Panc1 (cell line): ENCODE results near the gene CNN2. TPM values are rescaled to one million over a fixed set of nuclear protein-coding genes. Genes with fewer than 3 reads are reported as not detected.
A peak's percentile ranks its signal among the peaks of the same experiment; 100 is the strongest.

Source experiments
- ATAC-seq: fragments of 200-7000 bp; cut with Tn5 transposase; 2 replicates; pipeline ENCODE4 v1.9.1; 2020; ENCODE audit warnings: mild to moderate bottlenecking, moderate library complexity
- BruUV-seq: library from RNA; stranded (reverse); fragments of 400-500 nt; replicated peaks from 2 replicates; lab custom pipeline; 2021; lab: Mats Ljungman, UMichigan
- CTCF ChIA-PET: fragments of 300-600 bp; sonication (Branson Sonifier 250); formaldehyde crosslinking; loops from one replicate; lab custom pipeline; 2022; ENCODE audit warnings: antibody characterized with exemption; lab: Charles Lee
- POLR2A ChIA-PET: fragments of 300-600 bp; sonication (Branson Sonifier 250); formaldehyde crosslinking; loops from one replicate; lab custom pipeline; 2022; ENCODE audit warnings: antibody characterized with exemption; lab: Charles Lee
- DNase-seq: peaks from one replicate; pipeline ENCODE4 v3.0.0-alpha.2; 2010; ENCODE audit warnings: low read depth, low spot score
- H3K27ac ChIP-seq: 2 replicates; pipeline ENCODE4 v1.5.1; 2011; ENCODE audit warnings: mild to moderate bottlenecking, low read length, inconsistent platforms
- H3K27me3 ChIP-seq: fragments of 200-500 bp; sonication (Bioruptor generic); 2 replicates; pipeline ENCODE4 v1.6.0; 2014; ENCODE audit warnings: low read length, inconsistent platforms; ENCODE audit not compliant: control insufficient read depth, insufficient read depth
- H3K36me3 ChIP-seq: fragments of 200-500 bp; sonication (Bioruptor generic); 2 replicates; pipeline ENCODE4 v1.5.1; 2014; ENCODE audit warnings: inconsistent platforms, mild to moderate bottlenecking, low read length, moderate library complexity; ENCODE audit not compliant: control insufficient read depth, insufficient read depth
- H3K4me1 ChIP-seq: 2 replicates; pipeline ENCODE4 v1.5.1; 2011; ENCODE audit warnings: inconsistent platforms, mild to moderate bottlenecking, low read length, moderate library complexity; ENCODE audit not compliant: control insufficient read depth, insufficient read depth
- H3K4me3 ChIP-seq, 2 experiments: 2 replicates each; pipeline ENCODE4 v1.5.1; 2011 to 2012; ENCODE audit warnings: low read depth in 2 of 2, low read length in 2 of 2, mild to moderate bottlenecking in 2 of 2, inconsistent platforms in 1 of 2, moderate library complexity in 1 of 2
- H3K9me3 ChIP-seq: fragments of 200-500 bp; sonication (Bioruptor generic); 2 replicates; pipeline ENCODE4 v1.5.1; 2014; ENCODE audit warnings: low read depth, mild to moderate bottlenecking, inconsistent platforms, low read length, moderate library complexity; ENCODE audit not compliant: control insufficient read depth, insufficient read depth
- POLR2AphosphoS5 ChIP-seq: IDR thresholded peaks from 2 replicates; pipeline ENCODE4 v1.6.1; 2012; ENCODE audit warnings: mild to moderate bottlenecking, low read depth, low read length, moderate library complexity
- SIN3A ChIP-seq: IDR thresholded peaks from 2 replicates; pipeline ENCODE4 v1.6.1; 2012; ENCODE audit warnings: low read depth, mild to moderate bottlenecking, low read length, moderate library complexity, borderline replicate concordance; ENCODE audit not compliant: insufficient read depth
- TCF7L2 ChIP-seq: IDR thresholded peaks from 2 replicates; pipeline ENCODE4 v1.6.1; 2011; ENCODE audit warnings: mild to moderate bottlenecking, low read depth, low read length, inconsistent platforms
- in situ Hi-C: cut with HindIII; loops from 2 replicates; pipeline ENCODE4 v1.10.0; 2016; ENCODE audit warnings: low sequenced_read_pairs, low pct_unique_long_range_greater_than_20kb
- intact Hi-C: fragments of 100-400 bp; cut with micrococcal nuclease; formaldehyde crosslinking; loops from one replicate; pipeline ENCODE4 v1.10.0; 2022; ENCODE audit not compliant: unreplicated experiment
- total RNA-seq: library from RNA; stranded (reverse); gene quantifications from one replicate; pipeline ENCODE4 v1.2.1, GENCODE V29; 2021; ENCODE audit not compliant: unreplicated experiment
- TF ChIP-seq, protein P1 (sequence below), 2 experiments: IDR thresholded peaks; 2 replicates each; pipeline ENCODE4 v1.6.1; 2011 to 2012; ENCODE audit warnings: low read depth in 2 of 2, control low read depth in 1 of 2, low read length in 1 of 2, mild to moderate bottlenecking in 1 of 2, moderate library complexity in 1 of 2; ENCODE audit not compliant: insufficient read depth in 1 of 2
- TF ChIP-seq, protein P2 (sequence below): fragments of 450-650 bp; IDR thresholded peaks from 2 replicates; pipeline ENCODE4 v1.5.1; 2017; ENCODE audit warnings: mild to moderate bottlenecking

The CNN2 gene
- total RNA-seq, 1 experiment from 2014 or later = 203 TPM

DNA sequence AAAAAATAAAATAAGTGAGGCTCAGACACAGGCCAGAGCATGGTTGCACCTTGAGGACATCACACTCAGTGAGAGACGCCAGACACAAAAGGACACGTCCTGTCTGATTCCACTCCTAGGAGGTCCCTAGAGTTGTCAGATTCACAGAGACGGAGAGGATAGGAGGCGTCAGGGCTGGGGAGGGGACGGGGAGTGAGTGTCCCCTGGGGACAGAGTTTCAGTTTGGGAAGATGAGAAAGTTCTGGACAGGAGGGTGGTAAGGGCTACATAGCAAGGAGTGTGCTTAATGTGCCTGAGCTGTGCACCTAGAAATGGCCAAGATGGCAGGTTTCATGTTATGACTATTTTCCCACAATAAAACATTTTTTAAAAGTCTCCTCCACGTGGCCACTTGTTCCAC is 28.3 kb upstream of the CNN2 start:
- BruUV-seq = no TSS peak
- Histone ChIP-seq H3K4me3 (peak overlapping the region in 1 of 2 experiments; percentile 8; a peak in 1 of 4 replicates), H3K9me3 (no peaks in the 10 kb centered on the region), H3K27ac (no peak overlapping the region), H3K36me3 (no peaks in the 10 kb centered on the region), H3K4me1 (peaks cover 8% of the 10 kb centered on the region), H3K27me3 (no peaks in the 10 kb centered on the region)
- no peak for DNase-seq
- CTCF ChIA-PET = no interaction called here
- TF ChIP-seq, protein P1, sequence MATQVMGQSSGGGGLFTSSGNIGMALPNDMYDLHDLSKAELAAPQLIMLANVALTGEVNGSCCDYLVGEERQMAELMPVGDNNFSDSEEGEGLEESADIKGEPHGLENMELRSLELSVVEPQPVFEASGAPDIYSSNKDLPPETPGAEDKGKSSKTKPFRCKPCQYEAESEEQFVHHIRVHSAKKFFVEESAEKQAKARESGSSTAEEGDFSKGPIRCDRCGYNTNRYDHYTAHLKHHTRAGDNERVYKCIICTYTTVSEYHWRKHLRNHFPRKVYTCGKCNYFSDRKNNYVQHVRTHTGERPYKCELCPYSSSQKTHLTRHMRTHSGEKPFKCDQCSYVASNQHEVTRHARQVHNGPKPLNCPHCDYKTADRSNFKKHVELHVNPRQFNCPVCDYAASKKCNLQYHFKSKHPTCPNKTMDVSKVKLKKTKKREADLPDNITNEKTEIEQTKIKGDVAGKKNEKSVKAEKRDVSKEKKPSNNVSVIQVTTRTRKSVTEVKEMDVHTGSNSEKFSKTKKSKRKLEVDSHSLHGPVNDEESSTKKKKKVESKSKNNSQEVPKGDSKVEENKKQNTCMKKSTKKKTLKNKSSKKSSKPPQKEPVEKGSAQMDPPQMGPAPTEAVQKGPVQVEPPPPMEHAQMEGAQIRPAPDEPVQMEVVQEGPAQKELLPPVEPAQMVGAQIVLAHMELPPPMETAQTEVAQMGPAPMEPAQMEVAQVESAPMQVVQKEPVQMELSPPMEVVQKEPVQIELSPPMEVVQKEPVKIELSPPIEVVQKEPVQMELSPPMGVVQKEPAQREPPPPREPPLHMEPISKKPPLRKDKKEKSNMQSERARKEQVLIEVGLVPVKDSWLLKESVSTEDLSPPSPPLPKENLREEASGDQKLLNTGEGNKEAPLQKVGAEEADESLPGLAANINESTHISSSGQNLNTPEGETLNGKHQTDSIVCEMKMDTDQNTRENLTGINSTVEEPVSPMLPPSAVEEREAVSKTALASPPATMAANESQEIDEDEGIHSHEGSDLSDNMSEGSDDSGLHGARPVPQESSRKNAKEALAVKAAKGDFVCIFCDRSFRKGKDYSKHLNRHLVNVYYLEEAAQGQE (IDR thresholded peaks at IDR 0.05; ENCODE audit: insufficient read depth in 1 of 2, low read depth in 2 of 2, low read length in 1 of 2) = no peak
- no peak for ATAC-seq
- POLR2A ChIA-PET = no interaction called here
- intact Hi-C loops = loop anchor here (5.0 kb wide), 1 partner anchor 141 kb away; the partner anchor contains the start of gene CFD
- in situ Hi-C loops = no loop called here

DNA sequence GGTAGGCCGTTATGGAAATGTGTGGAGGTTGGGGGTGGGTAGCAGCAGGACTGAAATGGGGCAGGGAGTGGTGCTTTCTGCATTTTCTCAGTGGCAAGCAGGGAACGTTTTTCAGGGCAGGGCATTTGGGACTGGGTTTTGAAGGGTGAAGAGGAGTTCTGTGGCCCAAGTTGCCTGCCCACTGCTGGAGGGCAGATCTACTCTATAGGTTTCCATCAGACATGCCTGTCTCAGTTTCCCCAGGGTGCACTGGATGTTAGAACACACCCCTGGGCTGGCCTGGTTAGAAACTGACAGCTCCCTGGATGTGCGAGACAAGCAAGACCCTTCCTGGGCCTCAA is 27.1 kb upstream of the CNN2 start:
- Histone ChIP-seq H3K4me1 (peaks cover 8% of the 10 kb centered on the region), H3K36me3 (no peaks in the 10 kb centered on the region), H3K9me3 (no peaks in the 10 kb centered on the region), H3K4me3 (no peak overlapping the region), H3K27me3 (no peaks in the 10 kb centered on the region), H3K27ac (no peak overlapping the region)
- CTCF ChIA-PET = interaction anchor here (0.7 kb wide), 1 partner anchor 64 kb away, joined by 7 read pairs; no protein-coding TSS in a partner anchor
- no peak for TF ChIP-seq TCF7L2
- TF ChIP-seq, protein P2, sequence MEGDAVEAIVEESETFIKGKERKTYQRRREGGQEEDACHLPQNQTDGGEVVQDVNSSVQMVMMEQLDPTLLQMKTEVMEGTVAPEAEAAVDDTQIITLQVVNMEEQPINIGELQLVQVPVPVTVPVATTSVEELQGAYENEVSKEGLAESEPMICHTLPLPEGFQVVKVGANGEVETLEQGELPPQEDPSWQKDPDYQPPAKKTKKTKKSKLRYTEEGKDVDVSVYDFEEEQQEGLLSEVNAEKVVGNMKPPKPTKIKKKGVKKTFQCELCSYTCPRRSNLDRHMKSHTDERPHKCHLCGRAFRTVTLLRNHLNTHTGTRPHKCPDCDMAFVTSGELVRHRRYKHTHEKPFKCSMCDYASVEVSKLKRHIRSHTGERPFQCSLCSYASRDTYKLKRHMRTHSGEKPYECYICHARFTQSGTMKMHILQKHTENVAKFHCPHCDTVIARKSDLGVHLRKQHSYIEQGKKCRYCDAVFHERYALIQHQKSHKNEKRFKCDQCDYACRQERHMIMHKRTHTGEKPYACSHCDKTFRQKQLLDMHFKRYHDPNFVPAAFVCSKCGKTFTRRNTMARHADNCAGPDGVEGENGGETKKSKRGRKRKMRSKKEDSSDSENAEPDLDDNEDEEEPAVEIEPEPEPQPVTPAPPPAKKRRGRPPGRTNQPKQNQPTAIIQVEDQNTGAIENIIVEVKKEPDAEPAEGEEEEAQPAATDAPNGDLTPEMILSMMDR = no peak
- no peak for TF ChIP-seq POLR2AphosphoS5
- TF ChIP-seq, protein P1 (IDR thresholded peaks at IDR 0.05; ENCODE audit: insufficient read depth in 1 of 2, low read depth in 2 of 2, low read length in 1 of 2) = no peak
- TF ChIP-seq SIN3A = no peak
- no TSS peak for BruUV-seq
- in situ Hi-C loops (no loop called here), intact Hi-C loops (loop anchor here (5.0 kb wide), 1 partner anchor 142 kb away; the partner anchor contains the start of gene CFD)
- ATAC-seq (no peak), DNase-seq (no peak)
- POLR2A ChIA-PET = no interaction called here
